Muscle layer of duodenum (tissue), 2 donors: Measurements from ENCODE around the gene ACAP3.

Experiments
- H3K27ac ChIP-seq: one replicate; pipeline ENCODE4 v1.7.0; 2013; ENCODE audit warnings: mild to moderate bottlenecking, low read length
- H3K27me3 ChIP-seq: one replicate; pipeline ENCODE4 v1.7.0; 2013; ENCODE audit warnings: low read depth, mild to moderate bottlenecking, control low read depth, low read length
- H3K36me3 ChIP-seq, 2 donors: one replicate each; pipeline ENCODE4 v1.7.0; 2013; ENCODE audit warnings: low read length in 2 of 2, control low read depth in 1 of 2, mild to moderate bottlenecking in 1 of 2; ENCODE audit not compliant: insufficient read depth in 2 of 2, control insufficient read depth in 1 of 2
- H3K4me1 ChIP-seq, 2 donors: one replicate each; pipeline ENCODE4 v1.7.0; 2013; ENCODE audit warnings: low read length in 2 of 2, mild to moderate bottlenecking in 2 of 2, control low read depth in 1 of 2, moderate library complexity in 1 of 2; ENCODE audit not compliant: insufficient read depth in 2 of 2, control insufficient read depth in 1 of 2
- H3K4me3 ChIP-seq, 2 donors: one replicate each; pipeline ENCODE4 v1.7.0; 2013; ENCODE audit warnings: low read length in 2 of 2, low read depth in 1 of 2, mild to moderate bottlenecking in 1 of 2
- H3K9me3 ChIP-seq, 2 donors: one replicate each; pipeline ENCODE4 v1.7.0; 2013; ENCODE audit warnings: low read length in 2 of 2, control low read depth in 1 of 2, mild to moderate bottlenecking in 1 of 2; ENCODE audit not compliant: control insufficient read depth in 1 of 2
- donor health status: healthy.

Gene ACAP3, protein sequence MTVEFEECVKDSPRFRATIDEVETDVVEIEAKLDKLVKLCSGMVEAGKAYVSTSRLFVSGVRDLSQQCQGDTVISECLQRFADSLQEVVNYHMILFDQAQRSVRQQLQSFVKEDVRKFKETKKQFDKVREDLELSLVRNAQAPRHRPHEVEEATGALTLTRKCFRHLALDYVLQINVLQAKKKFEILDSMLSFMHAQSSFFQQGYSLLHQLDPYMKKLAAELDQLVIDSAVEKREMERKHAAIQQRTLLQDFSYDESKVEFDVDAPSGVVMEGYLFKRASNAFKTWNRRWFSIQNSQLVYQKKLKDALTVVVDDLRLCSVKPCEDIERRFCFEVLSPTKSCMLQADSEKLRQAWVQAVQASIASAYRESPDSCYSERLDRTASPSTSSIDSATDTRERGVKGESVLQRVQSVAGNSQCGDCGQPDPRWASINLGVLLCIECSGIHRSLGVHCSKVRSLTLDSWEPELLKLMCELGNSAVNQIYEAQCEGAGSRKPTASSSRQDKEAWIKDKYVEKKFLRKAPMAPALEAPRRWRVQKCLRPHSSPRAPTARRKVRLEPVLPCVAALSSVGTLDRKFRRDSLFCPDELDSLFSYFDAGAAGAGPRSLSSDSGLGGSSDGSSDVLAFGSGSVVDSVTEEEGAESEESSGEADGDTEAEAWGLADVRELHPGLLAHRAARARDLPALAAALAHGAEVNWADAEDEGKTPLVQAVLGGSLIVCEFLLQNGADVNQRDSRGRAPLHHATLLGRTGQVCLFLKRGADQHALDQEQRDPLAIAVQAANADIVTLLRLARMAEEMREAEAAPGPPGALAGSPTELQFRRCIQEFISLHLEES

DNA sequence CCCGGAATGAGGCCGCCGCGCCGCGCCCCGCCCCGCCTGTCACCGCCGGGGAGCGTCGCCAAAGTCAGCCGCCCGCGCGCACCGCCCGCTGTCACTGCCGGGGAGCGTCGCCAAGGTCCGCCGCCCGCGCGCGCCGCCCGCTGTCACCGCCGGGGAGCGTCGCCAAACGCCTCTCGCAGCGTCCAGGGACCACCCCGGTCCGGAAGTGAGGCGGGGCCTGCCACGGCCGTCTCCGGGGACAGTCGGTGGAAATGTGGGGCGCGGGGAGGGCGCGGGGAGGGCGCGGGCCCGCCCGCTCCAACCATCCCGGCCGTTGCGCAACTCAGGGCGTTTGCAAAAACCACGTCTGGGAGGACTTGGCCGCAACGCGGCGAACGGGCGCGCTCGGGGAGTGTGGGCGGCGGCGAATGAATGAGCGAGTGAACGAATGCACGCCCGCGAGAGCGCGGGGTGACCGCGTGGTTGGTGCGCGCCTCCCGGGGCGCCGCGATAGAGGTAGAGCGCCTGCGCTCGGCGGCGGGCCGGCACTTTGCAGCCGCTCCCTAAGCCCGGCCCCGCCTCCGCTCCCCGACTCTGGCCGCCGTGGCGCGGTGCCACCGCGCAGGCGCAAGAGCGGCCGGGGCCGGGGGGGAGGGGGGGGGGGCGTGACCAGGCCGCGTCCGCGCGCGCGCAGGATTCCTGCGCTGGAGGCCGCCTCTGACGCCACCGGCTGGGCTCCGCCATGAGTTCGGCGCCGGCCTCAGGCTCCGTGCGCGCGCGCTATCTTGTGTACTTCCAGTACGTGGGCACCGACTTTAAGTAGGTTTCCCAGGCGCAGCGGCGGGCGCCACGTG is at the start of gene ACAP3, which contains the start of gene PUSL1:
Gene ACAP3 (minus strand): TSS at position 8 of the 833 bp plus-strand sequence. CDS start 115 bp downstream, outside the sequence.
Gene PUSL1 (plus strand): TSS at position 675 of the 833 bp plus-strand sequence. CDS start 47 bp downstream, at position 722.
- Histone ChIP-seq H3K36me3 (peaks cover 9 to 21% of the 10 kb centered on the region in 2 donors), H3K4me1 (peaks cover 16 to 49% of the 10 kb centered on the region in 2 donors), H3K27me3 (no peaks in the 10 kb centered on the region), H3K4me3 (peak within 1 kb of the TSS; percentile 62 to 90), H3K27ac (no peak within 1 kb of the TSS), H3K9me3 (no peaks in the 10 kb centered on the region)

DNA sequence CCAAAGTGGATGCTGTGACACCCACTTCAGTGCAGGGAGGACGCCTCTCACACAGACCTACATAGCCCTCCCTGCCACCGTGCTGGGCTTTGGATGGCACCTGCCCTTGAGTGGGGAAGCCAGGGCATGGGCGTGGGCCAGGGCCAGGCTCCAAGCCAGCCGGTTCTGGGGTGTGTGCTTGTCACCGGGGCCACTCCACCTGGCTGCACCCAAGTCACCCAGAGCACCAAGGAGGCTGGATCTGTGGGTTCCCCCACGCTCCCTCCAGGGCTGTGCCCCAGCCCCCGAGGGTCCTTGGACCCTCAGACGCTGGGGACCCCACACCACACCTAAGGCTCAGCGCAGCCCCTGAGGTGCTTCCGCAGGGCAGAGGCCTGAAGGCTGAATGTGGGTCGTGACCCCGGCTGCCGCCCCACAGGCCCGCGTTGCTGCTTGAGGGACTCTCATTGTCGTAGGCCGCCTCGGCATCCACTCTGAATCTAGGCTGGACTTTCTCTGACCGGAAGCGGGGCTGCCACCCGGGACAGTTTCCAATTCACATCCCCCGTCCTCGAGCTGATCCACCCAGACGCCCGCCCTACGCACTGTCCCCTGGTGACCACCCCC is 49.2 kb upstream of the ACAP3 start:
- Histone ChIP-seq H3K36me3 (peaks cover 0 to 9% of the 10 kb centered on the region in 2 donors), H3K9me3 (no peaks in the 10 kb centered on the region), H3K4me1 (peaks cover 6 to 76% of the 10 kb centered on the region in 2 donors), H3K27ac (no peak overlapping the region), H3K27me3 (peaks cover 7% of the 10 kb centered on the region), H3K4me3 (peak overlapping the region; percentile 56 to 72)

DNA sequence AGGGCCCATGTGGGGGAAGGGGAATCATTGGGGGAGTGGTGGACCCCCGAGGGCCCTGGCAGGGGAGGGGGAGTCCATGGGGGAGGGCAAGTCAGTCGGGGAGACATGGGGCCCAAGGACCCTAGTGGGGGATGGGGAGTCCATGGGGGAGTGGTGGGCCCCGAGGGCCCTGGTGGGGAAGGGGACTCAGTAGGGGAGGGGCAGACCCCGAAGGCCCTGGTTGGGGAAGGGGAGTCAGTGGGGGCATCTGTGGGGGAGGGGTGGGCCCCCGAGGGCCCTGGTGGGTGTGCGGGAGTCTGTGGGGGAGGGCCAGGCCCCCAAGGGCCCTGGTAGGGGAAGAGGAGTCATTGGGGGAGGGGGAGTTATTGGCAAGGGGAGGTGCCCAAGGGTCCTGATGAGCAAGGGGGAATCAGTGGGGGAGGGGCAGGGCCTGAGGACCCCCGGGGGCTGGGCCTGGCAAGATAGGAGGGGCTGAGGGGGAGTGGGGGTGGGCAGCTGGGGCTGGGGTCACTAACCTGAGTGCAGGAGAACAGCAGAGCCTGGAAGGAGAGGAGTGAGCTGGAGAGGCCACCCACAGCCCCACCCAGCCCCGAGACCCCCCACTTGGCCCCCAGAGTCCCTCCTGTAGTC is 48.6 kb upstream of the ACAP3 start:
- Histone ChIP-seq H3K27me3 (peaks cover 7% of the 10 kb centered on the region), H3K27ac (no peak overlapping the region), H3K36me3 (peaks cover 0 to 9% of the 10 kb centered on the region in 2 donors), H3K4me3 (peak overlapping the region; percentile 56 to 72), H3K4me1 (peaks cover 6 to 78% of the 10 kb centered on the region in 2 donors), H3K9me3 (no peaks in the 10 kb centered on the region)

DNA sequence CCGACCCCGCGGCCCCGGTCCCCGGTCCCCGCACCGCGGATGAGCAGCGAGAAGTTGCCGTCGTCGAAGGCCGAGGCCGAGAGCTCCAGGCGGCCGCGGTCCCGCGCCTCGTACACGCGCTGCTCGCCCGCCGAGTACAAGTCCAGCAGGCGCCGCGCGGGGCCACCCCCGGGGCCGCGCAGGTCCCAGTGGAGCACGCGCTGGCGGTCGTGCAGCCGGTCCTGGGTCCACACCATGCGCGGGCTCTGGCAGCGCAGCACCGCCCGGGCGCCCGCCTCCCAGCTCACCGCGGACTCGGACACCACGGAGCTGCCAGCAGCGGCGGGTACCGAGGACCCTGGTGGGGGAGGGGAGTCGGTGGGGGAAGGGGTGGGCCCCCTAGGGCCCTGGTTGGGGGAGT is 47.7 kb upstream of the ACAP3 start:
- peak overlapping the region in 1 of 2 donors; percentile 40 for H3K4me3 ChIP-seq
- H3K4me1 ChIP-seq, result peaks cover 0 to 72% of the 10 kb centered on the region in 2 donors
- peaks cover 7% of the 10 kb centered on the region for H3K27me3 ChIP-seq
- peaks cover 0 to 9% of the 10 kb centered on the region in 2 donors for H3K36me3 ChIP-seq
- H3K9me3 ChIP-seq, result no peaks in the 10 kb centered on the region
- no peak overlapping the region for H3K27ac ChIP-seq

DNA sequence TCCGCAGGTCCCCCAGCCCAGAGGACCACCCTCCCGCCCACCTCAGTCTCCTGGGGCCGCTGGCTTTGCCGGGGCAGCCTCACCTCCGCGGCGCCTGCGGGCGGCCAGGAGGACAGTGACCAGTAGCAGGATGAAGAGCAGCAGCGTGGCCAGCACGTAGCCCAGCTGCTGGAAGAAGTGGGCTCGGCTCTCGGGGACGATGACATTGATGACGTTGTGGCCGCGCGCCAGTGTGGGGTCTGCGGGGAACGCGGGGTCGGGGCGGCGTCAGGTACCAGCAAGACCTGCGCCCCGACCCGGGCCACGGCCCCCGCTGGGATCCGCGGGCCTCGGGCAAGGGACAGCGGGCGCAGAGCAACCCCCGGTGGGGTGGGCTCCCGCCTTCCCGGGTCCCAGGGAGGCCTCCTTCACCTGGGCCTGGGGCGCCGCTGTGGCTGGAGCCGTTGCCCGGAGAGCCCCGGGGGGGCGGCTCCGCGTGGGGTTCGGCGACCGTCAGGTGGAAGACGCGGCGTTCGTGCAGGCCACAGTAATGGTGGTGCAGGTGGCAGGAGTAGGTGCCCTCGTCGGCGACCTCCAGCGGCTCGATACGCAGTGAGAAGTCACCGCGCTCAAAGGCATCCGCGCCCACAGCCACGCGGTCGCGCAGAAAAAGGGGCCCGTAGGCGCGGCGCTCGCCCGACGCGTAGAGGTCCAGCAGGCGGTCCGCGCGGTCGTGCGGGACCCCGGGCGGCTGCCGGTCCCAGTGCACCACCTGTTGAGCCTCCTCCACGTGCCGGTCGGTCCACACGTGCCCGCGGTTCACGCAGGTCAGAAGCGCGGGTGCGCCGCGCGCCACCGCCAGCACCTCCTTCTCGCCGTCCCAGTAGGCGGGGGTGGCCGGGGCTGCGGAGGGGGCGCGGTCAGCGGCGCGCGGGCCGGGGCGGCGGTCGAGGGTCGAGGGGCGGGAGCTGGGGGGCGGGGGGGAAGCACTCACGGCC is 46.8 kb upstream of the ACAP3 start:
- Histone ChIP-seq H3K27ac (no peak overlapping the region), H3K9me3 (no peaks in the 10 kb centered on the region), H3K36me3 (peaks cover 0 to 9% of the 10 kb centered on the region in 2 donors), H3K27me3 (peaks cover 7% of the 10 kb centered on the region), H3K4me3 (no peak overlapping the region), H3K4me1 (peaks cover 0 to 65% of the 10 kb centered on the region in 2 donors)

DNA sequence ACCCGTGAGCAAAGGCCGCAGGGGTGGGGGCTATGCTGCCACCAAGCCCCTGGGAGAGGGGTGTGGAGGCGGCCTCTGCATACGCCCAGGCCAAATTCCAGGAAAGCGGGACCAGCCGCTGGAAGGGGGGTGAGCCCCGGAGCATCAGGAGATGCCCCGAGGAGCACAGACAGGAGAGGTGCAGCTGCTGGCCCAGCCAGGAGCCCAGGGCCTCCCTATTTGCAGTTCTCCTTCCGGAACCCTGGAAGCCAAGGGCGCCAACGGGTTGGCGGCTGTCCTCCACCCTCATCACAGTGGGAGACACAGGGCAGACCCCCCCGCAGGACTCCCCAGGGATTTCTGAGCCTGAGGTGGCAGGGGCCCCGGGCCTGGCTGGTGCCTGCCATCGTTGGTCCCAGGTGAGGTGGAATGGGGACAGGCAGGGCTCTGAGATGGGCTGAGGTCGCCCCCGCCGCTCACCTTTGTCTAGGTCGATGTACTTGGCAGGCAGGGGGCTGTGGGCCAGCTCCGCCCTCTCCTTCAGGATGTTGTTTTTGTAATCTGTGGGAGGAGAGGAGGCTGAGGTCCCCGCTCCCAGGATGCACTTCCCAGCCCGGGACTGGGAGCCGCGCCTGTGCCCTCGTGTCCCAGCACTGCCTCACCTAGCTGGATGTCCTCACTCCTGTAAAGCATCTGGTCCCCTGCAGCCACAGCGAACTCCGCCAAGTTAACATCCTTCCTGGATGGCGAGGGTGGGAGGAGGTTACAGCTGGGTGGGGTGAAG is 45.8 kb upstream of the ACAP3 start:
- Histone ChIP-seq H3K4me1 (peaks cover 0 to 57% of the 10 kb centered on the region in 2 donors), H3K9me3 (no peaks in the 10 kb centered on the region), H3K27ac (no peak overlapping the region), H3K36me3 (peaks cover 0 to 9% of the 10 kb centered on the region in 2 donors), H3K27me3 (peaks cover 7% of the 10 kb centered on the region), H3K4me3 (no peak overlapping the region)

DNA sequence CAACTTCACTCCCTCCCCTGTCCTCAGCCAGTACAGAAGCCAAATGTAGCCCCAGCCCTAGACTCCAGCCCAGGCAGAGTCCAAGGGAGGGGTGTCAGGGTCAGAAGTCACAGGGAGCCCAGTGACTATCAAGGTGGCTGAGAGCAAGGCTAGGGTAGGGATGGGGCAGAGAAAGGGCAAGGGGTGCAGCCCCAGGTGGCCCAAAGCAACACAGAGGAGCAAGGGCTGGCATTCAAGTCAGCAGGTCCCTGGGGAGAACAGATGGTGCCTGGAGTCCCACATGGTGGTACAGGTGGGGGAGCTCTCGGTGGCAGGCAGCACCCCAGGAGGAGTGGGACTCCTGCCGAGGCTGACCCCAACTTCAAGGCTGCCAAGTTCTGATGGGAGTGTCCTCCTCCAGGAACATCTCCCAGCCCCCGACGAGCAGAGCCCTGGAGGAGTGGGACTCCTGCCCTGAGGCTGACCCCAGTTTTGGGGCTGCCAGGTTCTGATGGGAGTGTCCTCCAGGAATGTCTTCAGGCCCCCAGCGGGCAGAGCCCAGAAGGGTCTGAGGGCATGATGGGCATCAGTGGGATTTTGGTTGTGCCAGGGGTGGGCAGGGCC is 45.2 kb upstream of the ACAP3 start:
- Histone ChIP-seq H3K4me3 (no peak overlapping the region), H3K9me3 (no peaks in the 10 kb centered on the region), H3K36me3 (peaks cover 0 to 9% of the 10 kb centered on the region in 2 donors), H3K27ac (no peak overlapping the region), H3K4me1 (peaks cover 0 to 60% of the 10 kb centered on the region in 2 donors), H3K27me3 (peaks cover 7% of the 10 kb centered on the region)

DNA sequence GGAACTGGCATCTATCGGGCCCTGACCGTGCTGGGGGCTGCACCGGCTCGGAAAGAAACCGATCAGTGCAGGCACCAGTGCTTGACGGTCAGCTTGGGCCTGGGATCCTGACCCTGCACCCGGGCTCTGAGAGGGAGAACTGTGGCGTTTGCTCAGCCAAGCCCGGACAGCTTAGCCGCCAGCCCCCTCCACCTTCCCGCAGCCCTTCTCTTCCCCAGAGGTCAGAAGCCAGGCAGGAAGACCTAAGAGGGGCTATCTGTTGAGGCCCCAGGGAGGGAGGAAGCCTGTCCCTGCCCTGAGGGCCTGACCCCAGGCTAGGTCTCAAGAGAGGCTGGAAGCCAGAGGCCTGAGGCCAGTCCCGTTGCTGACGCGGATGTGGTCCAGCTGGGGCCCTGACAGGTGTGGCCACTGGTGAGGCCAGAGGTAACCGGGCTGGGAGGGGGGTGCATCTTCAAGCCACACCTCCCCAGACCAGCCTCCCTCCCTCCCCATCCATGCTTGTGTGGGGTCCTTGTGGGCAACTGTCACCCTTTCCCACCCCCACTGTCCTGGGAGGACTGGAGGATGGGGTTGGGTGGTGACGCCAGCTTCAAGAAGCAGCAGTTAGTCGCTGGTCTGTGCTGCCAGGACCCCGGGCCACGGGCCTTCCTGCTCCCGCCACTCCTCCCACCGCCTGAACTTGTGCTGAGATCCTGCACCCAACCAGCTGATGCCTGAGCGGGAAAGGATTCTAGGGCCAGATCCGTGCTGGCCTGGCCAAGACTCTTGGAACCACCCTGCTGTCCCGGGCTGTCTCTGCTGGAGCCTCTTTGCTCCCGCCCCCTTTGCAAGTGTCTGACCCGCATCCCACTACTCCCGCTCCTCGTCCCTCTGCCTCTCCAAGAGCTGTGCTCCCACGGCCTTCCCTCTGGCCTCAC is 44.0 kb upstream of the ACAP3 start:
- Histone ChIP-seq H3K27ac (no peak overlapping the region), H3K4me1 (peaks cover 7 to 68% of the 10 kb centered on the region in 2 donors), H3K36me3 (peaks cover 0 to 9% of the 10 kb centered on the region in 2 donors), H3K27me3 (peaks cover 7% of the 10 kb centered on the region), H3K4me3 (peak overlapping the region in 1 of 2 donors; percentile 24), H3K9me3 (no peaks in the 10 kb centered on the region)
